22Rv1 (cell line): ENCODE results near the gene ALOX15B.

Experiments used
- CTCF ChIP-seq: fragments of 450-650 bp; IDR thresholded peaks from 2 replicates; pipeline ENCODE4 v1.5.1; 2017; ENCODE audit warnings: mild to moderate bottlenecking
- ZFX ChIP-seq: fragments of 450-650 bp; IDR thresholded peaks from 2 replicates; pipeline ENCODE4 v1.6.1; 2017; ENCODE audit warnings: antibody characterized with exemption, borderline replicate concordance

GRCh38 chr17:8032442-8032841, 6.4 kb upstream of the ALOX15B start:
- TF ChIP-seq CTCF (no peak), ZFX (no peak)
